A549 (cell line): ENCODE measurements around the gene GDF2. TPM values are rescaled to one million over a fixed set of nuclear protein-coding genes. Genes with fewer than 3 reads are reported as not detected.

Source experiments
- ATAC-seq, 2 experiments: fragments of 200-7000 bp in 1 of 2; fragments of >200 bp in 1 of 2; cut with Nextera tagmentation in 1 of 2; cut with Tn5 transposase in 1 of 2; 3 replicates each; pipeline versions ENCODE4 v1.8.0 to v1.9.1; 2018 to 2020; ENCODE audit warnings: mild to moderate bottlenecking in 1 of 2, moderate library complexity in 1 of 2
- CTCF ChIA-PET: fragments of 300-600 bp; sonication (Branson Sonifier 250); formaldehyde crosslinking; extraction: SDS; loops from one replicate; lab custom pipeline; 2021; ENCODE audit warnings: antibody characterized with exemption, inconsistent platforms; lab: Yijun Ruan, JAX
- POLR2A ChIA-PET: fragments of 350-600 bp; formaldehyde crosslinking; extraction: SDS; loops from one replicate; lab custom pipeline; 2021; ENCODE audit warnings: antibody characterized with exemption, inconsistent platforms; lab: Yijun Ruan, JAX
- DNase-seq, 2 experiments: peaks; one replicate each; pipeline versions ENCODE4 v3.0.0 to v3.0.0-alpha.2; 2011 to 2016; ENCODE audit warnings: low read depth in 1 of 2, low spot score in 1 of 2
- FAIRE-seq: peaks from 2 replicates; lab custom pipeline; 2011; peaks lifted over from hg19 to GRCh38; lab: Jason Lieb, UNC
- H3K27ac ChIP-seq, 2 experiments: fragments of >200 bp; sonication (Bioruptor Twin); formaldehyde crosslinking; 3 replicates each; pipeline ENCODE4 v1.5.1; 2016 to 2017
- H3K4me1 ChIP-seq: fragments of >200 bp; sonication (Bioruptor Twin); formaldehyde crosslinking; 3 replicates; pipeline ENCODE4 v1.6.1; 2016
- H3K4me2 ChIP-seq: fragments of >200 bp; sonication (Bioruptor Twin); formaldehyde crosslinking; 3 replicates; pipeline ENCODE4 v1.6.1; 2016
- H3K4me3 ChIP-seq: fragments of >200 bp; sonication (Bioruptor Twin); formaldehyde crosslinking; 3 replicates; pipeline ENCODE4 v1.5.1; 2016
- H3K9me3 ChIP-seq: fragments of >200 bp; sonication (Bioruptor Twin); formaldehyde crosslinking; 3 replicates; pipeline ENCODE4 v1.6.1; 2016
- BHLHE40 ChIP-seq: IDR thresholded peaks from 2 replicates; pipeline ENCODE4 v1.6.1; 2012; ENCODE audit warnings: low read depth, low read length, inconsistent platforms
- CHD2 ChIP-seq: fragments of 150-350 bp; IDR thresholded peaks from 2 replicates; pipeline ENCODE4 v1.6.1; 2014; ENCODE audit warnings: low read length; ENCODE audit not compliant: partially characterized antibody
- CTCF ChIP-seq: fragments of >200 bp; sonication (Bioruptor Twin); formaldehyde crosslinking; IDR thresholded peaks from 3 replicates; pipeline ENCODE4 v1.5.1; 2016
- E2F6 ChIP-seq: IDR thresholded peaks from 2 replicates; pipeline ENCODE4 v1.6.1; 2012; ENCODE audit warnings: low read depth, borderline replicate concordance
- EHMT2 ChIP-seq: fragments of 200-600 bp; sonication (generic); IDR thresholded peaks from 2 replicates; pipeline ENCODE4 v1.6.1; 2016; ENCODE audit warnings: antibody characterized with exemption, low read depth, mild to moderate bottlenecking, moderate library complexity
- ESRRA ChIP-seq: fragments of 150-350 bp; IDR thresholded peaks from 2 replicates; pipeline ENCODE4 v1.6.1; 2014; ENCODE audit warnings: mild to moderate bottlenecking, low read length, borderline replicate concordance
- FOSB ChIP-seq: fragments of 250-450 bp; sonication (Bioruptor Pico); IDR thresholded peaks from 2 replicates; pipeline ENCODE4 v1.5.0; 2020; ENCODE audit warnings: mild to moderate bottlenecking, moderate library complexity
- FOSL2 ChIP-seq, 2 experiments: fragments of 450-650 bp in 1 of 2; fragments of >200 bp in 1 of 2; sonication (Bioruptor Twin) in 1 of 2; formaldehyde crosslinking; IDR thresholded peaks; 2 replicates each; pipeline versions ENCODE4 v1.5.0 to v1.6.1; 2016 to 2020; ENCODE audit warnings: mild to moderate bottlenecking in 1 of 2, moderate library complexity in 1 of 2
- GATA3 ChIP-seq: IDR thresholded peaks from 2 replicates; pipeline ENCODE4 v1.6.1; 2012; ENCODE audit warnings: borderline replicate concordance
- JUN ChIP-seq, 2 experiments: fragments of >200 bp; sonication (Bioruptor Twin); formaldehyde crosslinking; IDR thresholded peaks; 2 replicates in 1 of 2; 3 replicates in 1 of 2; pipeline ENCODE4 v1.6.1; 2016 to 2017
- JUNB ChIP-seq: fragments of >200 bp; sonication (Bioruptor Twin); formaldehyde crosslinking; IDR thresholded peaks from 2 replicates; pipeline ENCODE4 v1.6.1; 2016
- MAFK ChIP-seq: fragments of 450-650 bp; IDR thresholded peaks from 2 replicates; pipeline ENCODE4 v1.6.1; 2014; ENCODE audit not compliant: partially characterized antibody
- MAZ ChIP-seq: fragments of 150-350 bp; IDR thresholded peaks from 2 replicates; pipeline ENCODE4 v1.6.1; 2014; ENCODE audit warnings: antibody characterized with exemption, low read depth, low read length, borderline replicate concordance
- MYC ChIP-seq: IDR thresholded peaks from 2 replicates; pipeline ENCODE4 v1.6.1; 2012; ENCODE audit warnings: mild to moderate bottlenecking, inconsistent platforms, low read length, improper control_type of control experiment, borderline replicate concordance
- NFE2L2 ChIP-seq: fragments of 150-350 bp; conservative IDR thresholded peaks from 2 replicates; pipeline ENCODE4 v1.6.1; 2014; ENCODE audit warnings: low read length
- NPAS2 ChIP-seq: fragments of 250-450 bp; sonication (Bioruptor Pico); IDR thresholded peaks from 2 replicates; pipeline ENCODE4 v1.8.0; 2022; ENCODE audit warnings: mild to moderate bottlenecking, moderate library complexity, borderline replicate concordance
- NR3C1 ChIP-seq: fragments of >200 bp; sonication (Bioruptor Twin); formaldehyde crosslinking; IDR thresholded peaks from 3 replicates; pipeline ENCODE4 v1.6.1; 2017
- PBX3 ChIP-seq: IDR thresholded peaks from 2 replicates; pipeline ENCODE4 v1.6.1; 2012
- PHF8 ChIP-seq: fragments of 200-600 bp; sonication (generic); IDR thresholded peaks from 2 replicates; pipeline ENCODE4 v1.6.1; 2016; ENCODE audit warnings: low read depth, mild to moderate bottlenecking, antibody characterized with exemption, moderate library complexity, borderline replicate concordance
- RAD21 ChIP-seq, 2 experiments: fragments of >200 bp in 1 of 2; sonication (Bioruptor Twin) in 1 of 2; formaldehyde crosslinking in 1 of 2; IDR thresholded peaks in 1 of 2; conservative IDR thresholded peaks in 1 of 2; 2 replicates in 1 of 2; 3 replicates in 1 of 2; pipeline ENCODE4 v1.6.1; 2012 to 2018; ENCODE audit warnings: inconsistent platforms in 1 of 2
- RFX5 ChIP-seq: fragments of 450-650 bp; IDR thresholded peaks from 2 replicates; pipeline ENCODE4 v1.7.1; 2014; ENCODE audit warnings: antibody characterized with exemption, mild to moderate bottlenecking, moderate library complexity
- RNF2 ChIP-seq: fragments of 200-600 bp; sonication (generic); IDR thresholded peaks from 2 replicates; pipeline ENCODE4 v1.6.1; 2016; ENCODE audit warnings: low read depth, mild to moderate bottlenecking, antibody characterized with exemption, moderate library complexity, borderline replicate concordance
- TP53 ChIP-seq: fragments of 250-450 bp; sonication (Bioruptor Pico); IDR thresholded peaks from 2 replicates; pipeline ENCODE4 v1.5.0; 2021; ENCODE audit warnings: mild to moderate bottlenecking, moderate library complexity
- ZC3H11A ChIP-seq: fragments of 450-650 bp; IDR thresholded peaks from 2 replicates; pipeline ENCODE4 v1.6.1; 2014; ENCODE audit warnings: antibody characterized with exemption, mild to moderate bottlenecking
- ZFP36 ChIP-seq: fragments of 450-650 bp; IDR thresholded peaks from 2 replicates; pipeline ENCODE4 v1.6.1; 2014; ENCODE audit warnings: borderline replicate concordance; ENCODE audit not compliant: partially characterized antibody
- ZNF302 ChIP-seq: fragments of 250-450 bp; sonication (Bioruptor Pico); IDR thresholded peaks from 2 replicates; pipeline ENCODE4 v1.9.0; 2021; ENCODE audit warnings: inconsistent platforms, mild to moderate bottlenecking, moderate library complexity
- WGBS: methylation state at CpG from one replicate; pipeline ENCODE4 v1.1.6; 2017; ENCODE audit errors: missing lambda C conversion rate; 5-methylcytosine and 5-hydroxymethylcytosine counted together
- polyA plus RNA-seq, 4 experiments: library from polyadenylated mRNA; depleted of rRNA in 3 of 4; stranded (reverse); fragments of >200 nt; fragmentation: RNase III in 1 of 4; extraction: RNeasy Plus Mini Kit Qiagen cat#74134 plus additional on column Dnase treatment in 1 of 4; gene quantifications; 2 replicates in 3 of 4; 3 replicates in 1 of 4; pipeline ENCODE4 v1.2.3, GENCODE V29; 2011 to 2017
- TF ChIP-seq, protein P1 (sequence below): IDR thresholded peaks from 2 replicates; pipeline ENCODE4 v1.6.1; 2012

GDF2 gene
- polyA plus RNA-seq, 2 of the 4 experiments (the other 2 are of a cell fraction) = not detected

DNA sequence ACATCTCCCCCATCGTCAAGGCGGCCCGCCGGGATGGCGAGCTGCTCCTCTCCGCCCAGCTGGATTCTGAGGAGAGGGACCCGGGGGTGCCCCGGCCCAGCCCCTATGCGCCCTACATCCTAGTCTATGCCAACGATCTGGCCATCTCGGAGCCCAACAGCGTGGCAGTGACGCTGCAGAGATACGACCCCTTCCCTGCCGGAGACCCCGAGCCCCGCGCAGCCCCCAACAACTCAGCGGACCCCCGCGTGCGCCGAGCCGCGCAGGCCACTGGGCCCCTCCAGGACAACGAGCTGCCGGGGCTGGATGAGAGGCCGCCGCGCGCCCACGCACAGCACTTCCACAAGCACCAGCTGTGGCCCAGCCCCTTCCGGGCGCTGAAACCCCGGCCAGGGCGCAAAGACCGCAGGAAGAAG lies 12.2 kb upstream of the GDF2 start:
- no peak overlapping the region for H3K4me3 ChIP-seq
- H3K4me2 ChIP-seq = no peak overlapping the region
- 88% methylated on average over 15 of the region's 37 CpGs for WGBS
- H3K27ac ChIP-seq = no peak overlapping the region
- TF ChIP-seq PBX3 (no peak), NR3C1 (no peak), JUNB (no peak), ESRRA (no peak), MAZ (no peak), EHMT2 (no peak), CHD2 (no peak), JUN (IDR thresholded peaks at IDR 0.05) (no peak), NFE2L2 (no peak), BHLHE40 (no peak), FOSB (no peak), RFX5 (no peak), MYC (no peak), FOSL2 (IDR thresholded peaks at IDR 0.05) (no peak), FOSL2 (CRISPR knock-in tag; IDR thresholded peaks at IDR 0.05) (no peak), RAD21 (conservative IDR thresholded peaks at IDR 0.05 in 1 of 2, IDR thresholded peaks at IDR 0.05 in 1 of 2) (no peak), PHF8 (no peak), GATA3 (no peak), CTCF (no peak)
- CTCF ChIA-PET = interaction anchor here (4.0 to 8.2 kb wide), 4 partner anchors 13 to 315 kb away, joined by 55 to 213 read pairs (median 100); partner anchors contain the start of gene GDF2
- H3K9me3 ChIP-seq = no peaks in the 10 kb centered on the region
- no peak for DNase-seq
- no peak for FAIRE-seq
- POLR2A ChIA-PET = no interaction called here
- H3K4me1 ChIP-seq = no peaks in the 10 kb centered on the region
- no peak for ATAC-seq

- Histone ChIP-seq H3K4me1 (no peaks in the 10 kb centered on the region), H3K27ac (no peak overlapping the region), H3K4me3 (no peak overlapping the region), H3K9me3 (no peaks in the 10 kb centered on the region), H3K4me2 (no peak overlapping the region)
- DNase-seq (peak in 1 of 2 experiments; percentile 9), ATAC-seq (peak in 1 of 2 experiments; percentile 15; a peak in 3 of 6 replicates), FAIRE-seq (no peak)
- TF ChIP-seq FOSB (no peak), ZNF302 (CRISPR knock-in tag) (no peak), NPAS2 (CRISPR knock-in tag) (no peak), MAFK (no peak), ZFP36 (no peak), E2F6 (no peak), PHF8 (no peak), FOSL2 (IDR thresholded peaks at IDR 0.05) (no peak), FOSL2 (CRISPR knock-in tag; IDR thresholded peaks at IDR 0.05) (no peak), MAZ (no peak), TP53 (CRISPR knock-in tag) (no peak), ESRRA (no peak), RNF2 (no peak), ZC3H11A (no peak), JUN (IDR thresholded peaks at IDR 0.05) (no peak)
- TF ChIP-seq, protein P1, sequence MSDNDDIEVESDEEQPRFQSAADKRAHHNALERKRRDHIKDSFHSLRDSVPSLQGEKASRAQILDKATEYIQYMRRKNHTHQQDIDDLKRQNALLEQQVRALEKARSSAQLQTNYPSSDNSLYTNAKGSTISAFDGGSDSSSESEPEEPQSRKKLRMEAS = no peak
- CTCF ChIA-PET = interaction anchor here (0.6 to 8.2 kb wide), 48 partner anchors 9 to 1245 kb away, joined by 3 to 213 read pairs (median 4); partner anchors contain the start of genes GDF10 and GDF2
- WGBS = 49% methylated on average over 10 of the region's 10 CpGs
- POLR2A ChIA-PET = interaction anchor here (0.7 kb wide), 1 partner anchor 263 kb away, joined by 4 read pairs; no protein-coding TSS in a partner anchor
Observed at GRCh38 chr10:47311193-47311931, 10.9 kb upstream of the GDF2 start.
